Measurements from ENCODE around the gene FBXL17. TPM values are rescaled to one million over a fixed set of nuclear protein-coding genes. Genes with fewer than 3 reads are reported as not detected.

Gene FBXL17
- total and polyA plus RNA-seq, 2 of the 13 experiments (the other 11 are each of a cell fraction or from before 2014, with no cell fraction given), result 3.0 to 7.9 TPM

- Histone ChIP-seq H3K27me3 (ENCODE audit: control insufficient read depth in 1 of 2, insufficient read depth in 2 of 2, low read length in 2 of 2) (no peaks in the 10 kb centered on the region), H3K4me1 (ENCODE audit: insufficient read depth, low read length) (no peaks in the 10 kb centered on the region), H3K79me2 (ENCODE audit: insufficient read depth, low read length) (no peaks in the 10 kb centered on the region), H3K27ac (ENCODE audit: extremely low read length, insufficient read depth, low read length) (no peak overlapping the region), H3K9ac (ENCODE audit: insufficient read depth, low read depth, low read length) (no peak overlapping the region), H4K20me1 (ENCODE audit: insufficient read depth, low read length) (no peaks in the 10 kb centered on the region), H2AFZ (ENCODE audit: low read length) (no peak overlapping the region), H3K9me3 (ENCODE audit: low read length) (no peaks in the 10 kb centered on the region), H3K36me3 (replicated peaks in 1 of 2; ENCODE audit: control insufficient read depth in 1 of 2, insufficient read depth in 2 of 2, low read length in 2 of 2) (no peaks in the 10 kb centered on the region), H3K4me2 (ENCODE audit: low read depth, low read length) (no peak overlapping the region), H3K4me3 (replicated peaks in 1 of 3; ENCODE audit: insufficient read depth in 1 of 3, low read depth in 2 of 3, low read length in 3 of 3) (no peak overlapping the region)
- in situ Hi-C loops (cut with HindIII; ENCODE audit: extremely low pct_ligation_motif_present, low pct_unique_long_range_greater_than_20kb) (loop anchor here (5.0 kb wide), 1 partner anchor 73 kb away; no protein-coding TSS in a partner anchor), intact Hi-C loops (cut with micrococcal nuclease; ENCODE audit: unreplicated experiment) (loop anchor here (10.0 kb wide), 1 partner anchor 665 kb away; the partner anchor contains the start of gene EFNA5)
- WGBS (ENCODE audit: low lambda C conversion rate), result 82% methylated on average over 8 of the region's 8 CpGs
- FAIRE-seq (no peak), ATAC-seq (no peak), DNase-seq (ENCODE audit: low spot score) (no peak)
- ChIA-PET POLR2A (no interaction called here), CTCF (ENCODE audit: low intra/inter-chr PET ratio, low total read pairs) (no interaction called here)
- no peak for TF ChIP-seq RBM39 (IDR thresholded peaks at IDR 0.05; ENCODE audit: low read depth, low read length, poor library complexity, severe bottlenecking)
- no peak for TF ChIP-seq NFYB (CRISPR knock-in tag; IDR thresholded peaks at IDR 0.05)
- no TSS peak for BruUV-seq (replicated peaks)
Measured at GRCh38 chr5:108340131-108340530, 41.8 kb downstream of the FBXL17 start.

GRCh38 chr5:108339220-108339619 lies 42.7 kb downstream of the FBXL17 start:
- no peak overlapping the region for H3K27ac ChIP-seq (ENCODE audit: extremely low read length, insufficient read depth, low read length)
- H3K9me3 ChIP-seq (ENCODE audit: low read length), result no peaks in the 10 kb centered on the region
- in situ Hi-C loops (cut with HindIII; ENCODE audit: extremely low pct_ligation_motif_present, low pct_unique_long_range_greater_than_20kb) (loop anchor here (10.0 kb wide), 1 partner anchor 184 kb away; no protein-coding TSS in a partner anchor), intact Hi-C loops (cut with micrococcal nuclease; ENCODE audit: unreplicated experiment) (no loop called here)
- POLR2A ChIA-PET, result no interaction called here
- DNase-seq (ENCODE audit: low spot score) (no peak), ATAC-seq (no peak), FAIRE-seq (no peak)
- CTCF ChIA-PET (ENCODE audit: low intra/inter-chr PET ratio, low total read pairs), result no interaction called here
- no peak overlapping the region for H3K9ac ChIP-seq (ENCODE audit: insufficient read depth, low read depth, low read length)
- no peaks in the 10 kb centered on the region for H3K4me1 ChIP-seq (ENCODE audit: insufficient read depth, low read length)
- no peaks in the 10 kb centered on the region for H4K20me1 ChIP-seq (ENCODE audit: insufficient read depth, low read length)
- H3K79me2 ChIP-seq (ENCODE audit: insufficient read depth, low read length), result no peaks in the 10 kb centered on the region
- H3K4me2 ChIP-seq (ENCODE audit: low read depth, low read length), result no peak overlapping the region
- H3K27me3 ChIP-seq (ENCODE audit: control insufficient read depth in 1 of 2, insufficient read depth in 2 of 2, low read length in 2 of 2), result no peaks in the 10 kb centered on the region
- 97% methylated on average over 1 of the region's 1 CpG for WGBS (ENCODE audit: low lambda C conversion rate)
- H3K4me3 ChIP-seq (replicated peaks in 1 of 3; ENCODE audit: insufficient read depth in 1 of 3, low read depth in 2 of 3, low read length in 3 of 3), result no peak overlapping the region
- no TSS peak for BruUV-seq (replicated peaks)
- no peaks in the 10 kb centered on the region for H3K36me3 ChIP-seq (replicated peaks in 1 of 2; ENCODE audit: control insufficient read depth in 1 of 2, insufficient read depth in 2 of 2, low read length in 2 of 2)
- no peak overlapping the region for H2AFZ ChIP-seq (ENCODE audit: low read length)
- TF ChIP-seq MATR3 (CRISPR knock-in tag; IDR thresholded peaks at IDR 0.05) (no peak), ZNF687 (CRISPR knock-in tag; IDR thresholded peaks at IDR 0.05) (no peak), ZBTB7A (CRISPR knock-in tag; IDR thresholded peaks at IDR 0.05) (no peak), ASH2L (IDR thresholded peaks at IDR 0.05; ENCODE audit: insufficient read length, low read depth, low read length) (no peak), ZBTB44 (CRISPR knock-in tag; IDR thresholded peaks at IDR 0.05) (no peak), THYN1 (CRISPR knock-in tag; IDR thresholded peaks at IDR 0.05; ENCODE audit: borderline replicate concordance, low read depth) (no peak), RFX5 (IDR thresholded peaks at IDR 0.05; ENCODE audit: low read depth, low read length) (no peak), ZNF121 (CRISPR knock-in tag; IDR thresholded peaks at IDR 0.05) (no peak)
